GM12875 (cell line): ENCODE measurements around the gene KMT2C.

Experiments
- H3K4me3 ChIP-seq: one replicate; pipeline ENCODE4 v1.5.1; 2011; ENCODE audit warnings: low read depth, low read length, control low read depth
- CTCF ChIP-seq: IDR thresholded peaks from 2 replicates; pipeline ENCODE4 v1.5.1; 2011; ENCODE audit warnings: low read depth, mild to moderate bottlenecking, control low read depth, inconsistent platforms, low read length, moderate library complexity, borderline replicate concordance; ENCODE audit not compliant: insufficient read depth

Gene KMT2C

GRCh38 chr7:152370297-152370696 is 65.5 kb downstream of the KMT2C start:
- no peak overlapping the region for H3K4me3 ChIP-seq
- TF ChIP-seq CTCF = no peak

GRCh38 chr7:152369518-152369917 is 66.3 kb downstream of the KMT2C start:
- TF ChIP-seq CTCF = no peak
- H3K4me3 ChIP-seq = no peak overlapping the region

GRCh38 chr7:152367170-152367569 is 68.6 kb downstream of the KMT2C start:
- TF ChIP-seq CTCF = no peak
- no peak overlapping the region for H3K4me3 ChIP-seq

DNA sequence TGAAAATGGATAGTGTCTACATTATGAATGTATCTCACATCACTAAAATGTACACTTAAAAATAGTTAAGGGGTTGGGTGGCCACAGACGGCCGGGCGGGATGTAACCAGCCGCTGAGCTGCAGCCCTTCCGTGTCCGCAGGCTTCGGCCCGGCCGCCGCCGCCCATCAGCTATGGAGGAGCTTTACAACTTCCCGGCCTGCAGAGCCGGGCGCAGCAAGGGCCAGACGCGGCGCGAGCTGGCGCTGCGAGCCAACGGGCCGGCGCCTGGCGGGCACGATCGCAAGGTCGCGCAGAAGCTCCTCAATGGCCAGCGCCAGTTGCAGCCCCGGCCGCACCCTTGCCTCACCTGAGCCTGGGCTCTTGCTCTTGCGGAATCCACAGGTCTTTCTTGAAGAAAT is 69.1 kb downstream of the KMT2C start:
- no peak for TF ChIP-seq CTCF
- no peak overlapping the region for H3K4me3 ChIP-seq

DNA sequence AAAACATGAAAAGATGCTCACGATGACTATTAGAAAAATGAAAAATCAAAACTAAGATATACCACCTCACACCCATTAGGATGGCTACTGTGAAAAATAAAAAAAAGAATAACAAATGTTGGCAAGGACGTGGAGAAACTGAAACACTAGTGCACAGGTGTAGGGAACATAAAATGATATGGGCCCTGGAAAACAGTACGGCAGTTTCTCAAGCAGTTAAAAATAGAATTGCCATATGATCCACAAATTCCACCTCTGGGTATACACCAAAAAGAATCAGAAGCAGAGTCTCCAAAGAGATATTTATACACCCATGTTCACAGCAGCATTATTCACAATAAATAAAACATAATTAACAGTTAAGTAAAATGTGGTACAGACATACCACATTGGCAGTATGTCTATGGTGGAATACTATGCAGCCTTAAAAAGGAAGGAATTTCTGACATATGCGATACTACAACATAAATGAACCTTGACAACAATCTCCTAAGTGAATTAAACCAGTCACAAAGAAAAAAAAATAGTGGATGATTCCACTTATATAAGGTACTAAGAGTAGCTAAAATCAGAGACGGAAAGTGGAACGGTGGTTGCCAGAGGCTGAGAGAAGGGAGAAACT is 69.7 kb downstream of the KMT2C start:
- TF ChIP-seq CTCF = no peak
- no peak overlapping the region for H3K4me3 ChIP-seq

DNA sequence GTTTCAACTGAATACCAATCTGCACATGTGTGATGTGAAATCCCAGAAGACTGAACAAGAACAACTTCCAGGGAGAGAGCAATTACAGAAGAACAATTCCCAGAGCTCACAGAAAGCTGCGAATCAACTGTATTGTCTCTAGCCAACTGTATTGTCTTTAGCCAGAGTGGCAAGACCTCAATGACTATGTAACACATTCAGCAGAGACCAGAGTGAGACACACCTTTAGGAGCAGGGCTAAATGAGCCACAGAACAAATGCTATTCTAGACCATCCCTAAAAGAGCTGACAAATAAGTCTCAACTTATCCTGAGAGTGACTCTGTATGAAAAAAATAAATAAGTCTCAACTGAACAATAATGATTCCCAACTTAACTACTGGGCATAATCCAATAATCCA is 72.0 kb downstream of the KMT2C start:
- H3K4me3 ChIP-seq = no peak overlapping the region
- no peak for TF ChIP-seq CTCF

GRCh38 chr7:152362128-152362926 is 73.5 kb downstream of the KMT2C start:
- no peak overlapping the region for H3K4me3 ChIP-seq
- no peak for TF ChIP-seq CTCF
